GM19468 (cell line): ENCODE results near the gene TRAF3.
"Not testable (repeated sequence)": the region's sequence is repeated elsewhere in the genome, so short reads cannot be mapped to it uniquely, and the experiment has no call there.

Experiments used
- ATAC-seq: cut with Tn5 transposase; IDR thresholded peaks from one replicate; pipeline ENCODE4 v1.9.1; 2021; ENCODE audit warnings: mild to moderate bottlenecking, moderate library complexity, moderate number of reproducible peaks; ENCODE audit not compliant: unreplicated experiment; ENCODE audit errors: extremely low read depth

TRAF3 gene

DNA sequence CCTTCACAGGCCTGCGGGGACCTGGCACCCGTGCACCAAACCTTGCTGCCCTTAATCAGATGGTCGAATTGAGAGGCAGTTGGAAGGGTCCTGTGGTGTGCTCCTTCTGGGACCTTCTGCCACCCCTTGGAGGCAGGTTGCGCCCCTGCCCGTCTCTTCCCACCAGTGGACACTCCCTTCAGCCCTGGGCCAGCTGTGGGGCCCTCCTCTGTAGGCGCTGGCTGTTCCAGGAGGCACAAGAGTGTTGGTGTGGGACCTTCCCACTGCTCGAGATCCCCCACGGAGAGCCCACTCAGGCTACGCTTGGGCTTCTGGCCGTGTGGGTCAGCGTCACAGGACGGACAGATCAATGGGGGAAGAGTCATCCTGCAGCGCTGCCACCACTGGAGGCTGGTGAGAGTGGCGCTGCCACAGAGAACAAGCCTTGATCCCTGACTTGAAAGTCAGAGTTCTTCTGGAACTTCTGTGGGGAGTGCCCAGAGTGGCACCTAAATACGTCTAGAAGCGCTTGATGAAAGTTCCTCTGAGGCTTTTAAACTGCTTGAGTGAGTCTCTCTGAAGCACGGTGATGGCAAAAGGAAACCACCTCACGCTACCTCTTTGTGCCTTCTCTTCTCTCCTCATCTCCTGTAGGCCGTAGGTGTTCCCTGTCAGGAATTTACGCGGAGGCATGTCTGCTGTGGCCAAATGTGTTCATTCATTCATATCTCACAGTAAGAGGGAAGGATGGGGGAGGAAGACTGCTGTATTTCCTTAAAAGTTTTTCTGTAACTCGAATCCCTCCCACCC is 48.3 kb downstream of the TRAF3 start:
- ATAC-seq, result no peak

DNA sequence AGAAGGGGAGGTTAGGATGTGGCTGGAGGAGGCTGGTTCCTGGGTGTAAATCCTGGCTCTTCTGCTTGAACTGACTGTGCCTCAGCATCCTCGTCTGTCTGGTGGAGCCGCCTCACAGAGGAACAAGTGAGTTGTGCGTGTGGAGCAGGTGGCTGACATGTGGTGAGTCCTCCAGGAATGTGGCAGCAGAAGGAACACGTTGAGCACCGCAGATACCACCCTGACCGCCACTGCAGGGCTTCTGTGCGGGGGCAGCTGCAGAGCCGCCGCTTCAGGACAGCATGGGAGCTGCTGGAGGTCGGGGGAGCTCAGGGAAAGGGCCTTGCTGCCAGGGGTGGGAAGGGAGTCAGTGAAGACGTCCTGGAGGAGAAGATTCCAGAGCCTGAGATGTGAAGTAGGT is 48.9 kb downstream of the TRAF3 start:
- no peak for ATAC-seq

GRCh38 chr14:102826751-102827675 is 49.8 kb downstream of the TRAF3 start:
- no peak for ATAC-seq

- ATAC-seq, result no peak
Observed at GRCh38 chr14:102827716-102828115, 50.5 kb downstream of the TRAF3 start.

DNA sequence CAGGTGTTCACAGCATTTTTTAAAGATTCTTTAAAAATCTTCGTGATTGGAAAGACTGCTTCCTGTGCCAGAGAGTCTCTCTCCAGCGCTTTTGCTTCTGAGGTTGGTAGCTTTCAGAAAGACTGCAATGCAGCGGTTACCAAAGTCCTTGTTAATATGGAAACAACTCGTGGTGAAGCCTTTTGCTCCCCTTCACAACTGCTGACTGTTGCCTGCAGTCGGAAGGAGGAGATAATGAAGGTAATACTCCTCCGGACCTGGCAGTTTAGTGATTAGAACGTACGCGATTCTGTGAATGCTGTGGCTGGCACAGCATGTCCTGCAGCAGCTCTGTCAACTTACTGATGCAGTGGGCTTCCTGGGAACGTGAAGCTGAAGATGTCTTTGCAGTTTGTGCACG is 50.9 kb downstream of the TRAF3 start:
- no peak for ATAC-seq

- ATAC-seq, result no peak
Observed at GRCh38 chr14:102829016-102829548, 51.8 kb downstream of the TRAF3 start.

DNA sequence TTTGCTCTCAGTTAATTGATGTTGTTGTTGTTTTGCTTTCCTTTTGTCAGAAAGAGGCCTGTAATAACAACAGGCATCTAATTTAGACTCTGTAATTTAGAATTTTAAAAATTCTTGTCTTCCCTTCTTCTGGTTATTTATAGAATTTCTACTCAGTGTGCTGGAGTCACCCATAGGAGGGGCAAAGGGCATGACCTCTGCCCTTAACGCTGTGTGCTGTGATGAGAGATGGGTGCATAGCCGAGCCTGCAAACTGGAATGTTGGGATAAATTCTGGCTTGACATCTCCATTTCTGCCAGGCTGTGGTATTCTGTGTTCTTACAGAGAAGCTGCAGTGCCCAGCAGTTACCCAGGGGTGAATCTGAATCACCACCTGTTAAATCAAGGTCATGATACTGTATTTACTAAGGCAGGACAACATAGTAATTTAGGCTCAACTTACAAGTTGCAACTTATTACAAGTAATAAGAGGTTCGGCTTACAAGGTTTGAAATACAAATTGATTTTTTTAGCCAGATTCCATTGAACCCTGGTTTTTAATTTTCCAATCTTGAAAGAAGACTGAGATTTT is 53.3 kb downstream of the TRAF3 start:
- ATAC-seq, result no peak

GRCh38 chr14:102831163-102831804 is 54.0 kb downstream of the TRAF3 start:
- ATAC-seq, result no peak

DNA sequence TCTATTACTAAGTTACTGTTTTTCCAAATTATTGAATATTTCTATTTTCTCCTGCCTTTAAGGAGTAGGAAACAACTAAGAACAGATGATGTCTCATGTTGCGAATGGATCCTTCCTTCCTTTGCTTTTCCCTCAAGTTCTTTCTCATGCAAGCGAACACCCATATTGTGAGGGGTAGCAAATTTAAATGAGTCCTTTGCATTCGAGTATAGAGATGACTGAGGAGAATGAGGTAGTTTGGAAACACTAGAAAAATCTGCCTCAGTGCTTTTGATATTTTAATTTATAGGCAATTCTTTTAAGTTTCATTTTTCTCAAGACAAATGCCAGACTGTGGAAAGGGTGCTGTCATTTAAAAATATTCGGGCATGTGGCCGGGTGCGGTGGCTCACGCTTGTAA is 56.1 kb downstream of the TRAF3 start:
- ATAC-seq, result no peak

DNA sequence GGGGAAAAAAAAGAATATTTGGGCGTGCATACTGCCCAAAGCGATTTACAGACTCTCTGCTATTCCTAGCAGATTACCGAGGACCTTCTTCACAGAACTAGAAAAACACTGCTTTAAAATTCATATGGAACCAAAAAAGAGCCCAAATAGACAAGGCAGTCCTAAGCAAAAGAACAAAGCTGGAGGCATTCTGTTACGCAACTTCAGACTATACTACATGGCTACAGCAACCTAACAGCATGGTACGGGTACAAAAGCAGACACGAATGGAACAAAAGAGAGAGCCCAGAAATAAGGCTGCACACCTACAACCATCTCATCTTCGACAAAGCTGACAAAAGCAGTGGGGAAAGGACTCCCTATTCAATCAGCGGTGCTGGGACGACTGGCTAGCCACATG is 56.7 kb downstream of the TRAF3 start:
- ATAC-seq, result no peak

DNA sequence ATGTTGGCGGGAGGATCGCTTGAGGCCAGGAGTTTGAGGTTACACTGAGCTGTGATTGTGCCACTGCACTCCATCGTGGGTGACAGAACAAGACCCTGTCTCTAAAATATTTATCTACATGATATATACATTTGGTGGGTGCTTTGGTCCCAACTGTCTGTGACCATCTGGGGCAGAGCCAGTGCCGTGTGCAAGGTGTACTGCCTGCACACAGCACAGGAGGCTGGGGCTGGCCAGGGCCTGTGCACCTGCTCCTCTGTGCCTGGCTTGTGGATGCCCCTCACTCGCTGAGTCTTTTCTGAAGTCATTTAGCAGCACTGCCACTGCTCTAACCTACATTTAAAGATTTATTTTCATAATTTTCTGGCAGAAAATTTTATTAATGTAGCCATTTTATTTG is 58.7 kb downstream of the TRAF3 start:
- no peak for ATAC-seq

- ATAC-seq, result not testable (repeated sequence)
Observed at GRCh38 chr14:102837120-102837519, 59.9 kb downstream of the TRAF3 start.

DNA sequence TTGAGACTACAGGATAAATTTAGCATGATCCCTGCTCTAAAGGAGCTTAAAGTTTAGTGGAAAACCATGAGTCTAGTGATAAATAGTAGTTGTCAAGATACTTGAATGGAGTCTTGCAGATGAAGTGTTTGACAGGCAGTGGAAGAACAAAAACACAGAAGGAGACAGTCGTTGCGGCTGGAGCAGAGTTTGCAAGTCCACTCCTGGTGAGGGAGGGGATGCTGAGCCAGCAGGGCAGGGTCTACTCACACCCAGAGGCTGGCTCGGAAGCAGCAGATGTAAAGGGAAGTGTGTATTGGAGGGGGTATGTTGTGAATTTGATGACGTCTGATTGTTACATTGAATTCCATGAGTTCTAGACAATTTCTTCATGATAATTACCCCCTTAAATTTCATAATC is 61.3 kb downstream of the TRAF3 start:
- no peak for ATAC-seq

DNA sequence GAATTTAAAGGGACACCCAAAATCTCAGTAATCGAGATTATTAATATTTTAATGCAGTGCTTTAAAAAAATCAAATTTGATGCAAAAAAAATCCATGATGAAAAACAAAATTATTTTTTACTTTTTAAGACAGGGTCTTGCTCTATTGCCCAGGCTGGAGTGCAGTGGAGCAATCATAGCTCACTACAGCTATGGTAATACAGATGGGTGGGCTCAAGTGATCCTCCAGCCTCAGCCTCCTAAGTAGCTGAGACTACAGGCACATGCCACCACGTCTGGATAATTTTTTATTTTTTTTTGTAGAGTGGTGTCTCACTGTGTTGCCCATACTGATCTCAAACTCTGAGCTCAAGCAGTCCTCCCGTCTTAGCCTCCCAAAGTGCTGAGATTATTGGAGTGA is 62.9 kb downstream of the TRAF3 start:
- no peak for ATAC-seq

DNA sequence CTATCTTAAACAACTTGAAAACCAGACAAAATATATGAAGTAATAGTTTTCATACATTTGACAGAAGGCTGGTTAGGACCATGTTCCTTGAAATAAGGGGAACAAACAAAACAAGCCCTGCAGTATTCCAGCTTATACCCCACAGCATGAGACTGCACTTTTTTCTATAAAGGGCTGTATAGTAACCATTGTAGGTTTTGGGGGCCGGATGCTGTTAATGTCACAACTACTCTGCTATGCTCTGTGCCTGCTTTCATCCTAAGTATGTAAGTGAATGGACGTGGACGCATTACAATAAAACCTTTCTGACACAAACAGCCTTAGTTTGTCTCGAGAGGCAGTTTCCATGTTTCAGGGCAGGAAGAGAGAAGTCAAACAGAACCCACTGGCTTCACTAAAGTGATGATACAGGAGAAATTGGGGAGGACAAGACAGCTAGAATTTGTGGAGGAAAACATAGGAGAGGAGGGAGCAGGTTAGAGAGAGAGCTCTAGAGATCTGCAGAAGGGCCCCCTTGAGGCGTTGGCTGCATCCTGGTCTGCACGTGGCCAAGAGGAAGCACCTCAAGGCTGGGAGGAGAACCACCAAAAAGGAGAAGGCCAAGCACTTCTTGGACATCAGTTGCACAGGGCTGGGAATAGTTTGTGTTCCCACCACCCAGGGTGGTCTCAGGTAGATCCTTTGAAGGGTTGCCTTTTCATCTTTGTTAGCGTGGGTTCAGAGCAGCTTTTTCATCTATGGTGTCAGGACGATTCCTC is 63.7 kb downstream of the TRAF3 start:
- ATAC-seq, result no peak

DNA sequence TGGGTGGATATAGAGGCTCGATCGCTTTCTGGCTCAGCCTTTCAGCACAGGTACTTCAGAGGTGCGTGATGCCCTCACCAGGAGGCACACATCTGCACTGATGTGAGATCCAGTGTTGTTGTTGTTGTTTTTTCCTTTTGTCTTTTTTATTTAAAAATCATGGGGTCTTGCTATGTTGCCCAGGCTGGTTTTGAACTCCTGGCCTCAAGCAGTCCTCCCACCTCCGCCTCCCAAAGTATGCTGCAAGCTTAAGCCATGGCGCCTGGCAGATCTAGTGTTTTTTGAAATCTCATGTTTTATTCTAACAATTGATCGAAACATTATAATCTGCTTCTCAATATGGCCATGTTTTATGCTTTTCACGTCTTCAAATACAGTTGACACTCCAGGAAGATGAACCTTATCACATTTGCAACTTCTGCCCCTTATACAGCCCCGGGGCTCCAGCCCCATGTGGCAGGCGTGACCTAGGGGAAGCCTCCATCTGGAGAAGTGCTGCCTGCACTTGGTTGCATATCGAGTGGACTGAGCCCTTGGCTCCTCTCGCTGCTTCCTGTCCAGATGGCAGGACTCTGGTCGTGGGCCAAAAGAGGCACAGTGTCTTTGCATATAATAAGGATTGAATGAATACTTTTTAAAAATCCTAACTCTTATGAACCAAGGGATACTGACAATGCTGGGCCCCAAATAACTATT is 71.7 kb downstream of the TRAF3 start:
- no peak for ATAC-seq

DNA sequence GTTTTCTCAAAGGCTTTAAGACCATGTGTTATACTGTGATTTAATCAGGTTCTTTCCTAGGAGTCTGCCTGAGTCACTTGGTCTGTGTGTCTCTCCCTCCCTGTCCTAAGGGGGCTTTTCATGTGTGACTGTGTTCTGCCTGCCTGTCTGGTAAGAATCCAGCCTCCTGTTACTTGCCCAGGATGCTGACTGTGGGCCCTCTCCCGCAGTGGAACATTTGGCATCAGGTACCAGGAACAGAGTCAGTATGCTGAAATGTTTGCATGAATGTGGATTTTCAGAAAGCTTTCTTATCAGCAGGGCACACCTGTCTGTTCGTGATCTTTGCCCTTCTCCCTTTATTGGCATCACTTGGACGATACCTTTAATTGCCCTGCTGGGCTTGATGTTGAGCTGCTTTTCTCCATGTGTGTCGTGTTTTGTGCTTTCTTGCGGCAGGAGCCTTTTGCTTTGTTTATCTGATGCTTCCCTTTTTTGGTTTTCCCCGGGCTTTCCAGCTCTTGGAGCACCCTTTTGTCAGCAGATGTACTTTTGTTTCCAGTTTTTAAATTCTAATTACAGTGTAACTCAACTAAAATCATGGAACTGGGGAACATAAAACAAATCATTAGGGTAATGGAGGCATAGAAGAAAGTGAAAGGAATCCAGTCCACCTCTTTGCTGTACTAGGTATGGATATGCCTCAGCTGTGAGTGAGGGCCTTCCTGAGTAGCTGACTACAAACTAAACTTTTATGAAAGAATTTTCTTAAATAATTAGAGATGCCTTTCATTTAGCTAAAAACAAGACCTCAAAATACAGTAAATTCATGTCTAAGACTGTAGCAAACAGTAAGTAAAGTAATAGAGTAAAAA is 72.5 kb downstream of the TRAF3 start:
- ATAC-seq, result no peak

DNA sequence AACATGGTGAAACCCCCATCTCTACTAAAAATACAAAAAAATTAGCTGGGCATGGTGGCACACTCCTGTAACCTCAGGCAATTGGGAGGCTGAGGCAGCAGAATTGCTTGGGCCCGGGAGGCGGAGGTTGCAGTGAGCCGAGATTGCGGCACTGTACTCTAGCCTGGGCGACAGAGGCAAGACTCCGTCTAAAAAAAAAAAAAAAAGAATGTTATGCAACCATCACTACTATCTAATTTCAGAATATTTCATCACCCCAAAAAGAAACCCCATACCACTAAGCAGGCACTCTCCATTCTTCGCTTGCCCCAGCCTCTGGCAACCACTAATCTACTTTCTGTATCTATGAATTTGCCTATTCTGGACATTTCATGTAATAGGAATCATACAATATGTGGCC is 76.4 kb downstream of the TRAF3 start:
- no peak for ATAC-seq
